Measurements from ENCODE around the gene ZDHHC18.

DNA sequence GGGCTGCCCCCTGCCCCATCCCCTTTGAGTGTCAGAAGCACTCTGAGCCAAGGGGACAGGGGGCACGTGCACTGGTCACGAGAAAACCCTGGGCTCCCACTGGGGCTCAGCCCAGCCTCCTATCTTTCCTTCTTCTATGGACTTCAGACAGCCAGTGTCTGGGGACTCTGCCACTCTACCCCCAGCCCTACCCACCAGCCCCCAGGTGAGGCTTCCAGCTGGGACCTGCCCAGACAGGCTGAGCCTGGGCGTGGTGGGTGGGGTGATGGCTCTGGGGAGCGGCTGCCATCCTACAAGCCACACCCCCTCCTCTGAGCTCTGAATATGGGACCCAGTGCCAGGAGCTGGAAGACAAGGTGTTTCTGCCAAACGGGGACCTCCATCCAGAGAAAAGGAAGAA is 28.4 kb downstream of the ZDHHC18 start:
- TF ChIP-seq CTCF (IDR thresholded peaks at IDR 0.05) (no peak), POLR2AphosphoS5 (IDR thresholded peaks at IDR 0.05) (no peak)
